Skin epidermis (tissue), 12 donors: ENCODE measurements around the gene KCNA5.

Experiments used
- H3K27ac ChIP-seq, 21 experiments: fragments of 200-600 bp; sonication (generic) in 11 of 21; one replicate each; pipeline ENCODE4 v1.5.0; 2020; ENCODE audit warnings: mild to moderate bottlenecking in 3 of 21, inconsistent platforms in 2 of 21, moderate library complexity in 2 of 21
- H3K4me3 ChIP-seq, 7 experiments: fragments of 200-600 bp; sonication (generic) in 2 of 7; one replicate each; pipeline ENCODE4 v1.5.0; 2020; ENCODE audit warnings: inconsistent platforms in 2 of 7, mild to moderate bottlenecking in 2 of 7, moderate library complexity in 1 of 7

The KCNA5 gene

GRCh38 chr12:5094551-5094950 lies 50.9 kb downstream of the KCNA5 start:
- Histone ChIP-seq H3K27ac (no peak overlapping the region), H3K4me3 (no peak overlapping the region)

DNA sequence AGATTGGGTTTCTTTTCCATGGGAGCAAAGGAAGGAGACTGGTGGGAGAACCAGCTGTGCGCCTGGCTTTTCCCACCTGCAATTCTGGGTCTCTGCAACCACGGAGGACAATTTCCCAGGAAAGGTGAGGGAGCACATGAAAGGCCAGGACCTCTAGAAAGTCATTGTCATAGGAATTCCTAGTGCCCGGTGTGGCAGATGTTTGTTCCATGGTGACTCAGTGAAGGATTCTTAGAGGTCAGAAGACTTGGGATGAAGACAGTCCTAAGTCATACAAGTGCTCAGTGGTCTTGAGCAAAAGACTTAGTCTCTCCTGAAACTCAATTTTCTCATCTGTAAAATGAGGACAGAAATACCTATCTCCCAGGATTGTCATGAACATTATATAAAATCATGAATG lies 51.3 kb downstream of the KCNA5 start:
- Histone ChIP-seq H3K4me3 (no peak overlapping the region), H3K27ac (no peak overlapping the region)
